Stimulated activated CD8-positive, alpha-beta memory T cell treated with anti-CD3 and anti-CD28 coated beads, Interleukin-4, amount 100 ng/mL, for 4 hours (primary cell): ENCODE data around the gene MRPL51.

Experiments
- DNase-seq, 2 donors: peaks; one replicate each; pipeline ENCODE4 v3.0.0-alpha.2; 2020; ENCODE audit warnings: low read depth in 2 of 2, low spot score in 1 of 2

MRPL51 gene

DNA sequence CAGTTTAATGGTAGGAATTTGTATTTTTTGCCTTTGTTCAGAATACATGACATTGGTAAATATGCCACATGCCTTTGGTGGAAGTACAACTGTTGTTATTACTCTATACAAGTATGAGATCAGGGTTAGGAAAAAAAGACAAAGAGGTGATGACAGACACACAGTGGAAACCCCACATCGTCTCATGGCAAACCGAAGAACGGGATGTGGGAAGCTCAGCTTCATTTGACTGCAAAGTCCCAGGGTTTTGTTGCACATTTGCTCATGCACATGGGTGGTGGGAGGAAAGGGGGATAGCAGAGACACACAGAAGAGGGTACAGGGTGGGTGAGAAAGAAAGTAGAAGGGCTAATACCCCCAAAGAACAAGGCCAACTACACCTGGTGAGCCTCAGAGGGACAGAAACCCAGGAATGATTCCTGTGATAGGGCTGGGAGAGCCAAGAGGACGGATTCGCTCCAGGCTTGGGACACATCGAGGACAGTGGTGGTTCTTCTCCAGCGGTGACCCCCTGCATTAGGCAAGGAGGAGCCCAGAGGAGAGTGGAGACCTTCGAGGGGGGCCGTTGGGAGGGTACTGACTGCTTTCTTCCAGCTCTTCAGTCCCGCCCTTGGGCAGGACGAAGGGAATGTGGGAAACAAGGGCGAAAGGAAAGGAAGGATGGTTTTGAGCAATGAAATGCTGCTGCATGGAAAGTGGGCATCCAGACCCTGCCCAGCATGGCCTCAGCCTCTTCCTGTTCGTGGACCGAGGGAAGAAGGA lies 30.6 kb downstream of the MRPL51 start:
- no peak for DNase-seq

DNA sequence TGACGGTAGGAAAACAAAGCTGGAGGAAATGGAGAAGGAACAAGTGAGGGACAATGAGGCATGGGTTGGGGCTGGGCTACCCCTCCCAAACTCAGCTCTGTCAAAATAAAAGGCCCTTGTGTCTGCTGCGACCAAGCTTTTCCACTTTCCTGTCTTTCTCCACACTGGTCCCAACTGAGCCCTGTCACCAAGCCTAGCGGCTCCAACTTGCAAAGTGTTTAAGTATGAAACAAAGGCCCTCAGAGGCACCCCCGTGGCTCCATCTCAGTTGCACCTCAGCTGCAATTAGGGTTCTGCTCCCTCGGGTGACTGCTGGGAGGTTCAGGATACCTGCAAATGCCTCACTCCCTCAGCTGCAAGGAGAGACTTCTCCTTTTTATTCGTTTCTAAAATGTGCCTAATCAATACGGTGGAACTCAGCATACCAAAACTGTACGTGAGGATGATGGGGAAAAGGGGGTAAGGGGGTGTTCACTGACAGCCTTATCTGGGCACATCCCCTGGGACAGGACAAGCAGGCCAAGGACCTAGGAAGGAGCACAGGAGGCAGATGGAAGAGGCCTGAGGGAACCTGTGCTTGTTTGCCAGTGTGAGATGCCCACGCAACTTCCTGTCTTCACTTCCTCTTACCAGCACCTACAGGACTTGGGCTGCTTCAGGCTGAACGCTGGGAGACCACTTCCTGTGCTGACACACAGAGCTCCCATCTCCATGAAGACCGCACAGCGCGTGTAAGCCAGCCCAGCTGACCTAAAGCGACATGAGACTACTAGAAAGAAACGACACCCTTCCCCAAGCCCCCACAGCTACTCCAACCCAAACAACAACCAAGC lies 31.4 kb downstream of the MRPL51 start:
- peak in 1 of 2 donors; percentile 70 for DNase-seq

DNA sequence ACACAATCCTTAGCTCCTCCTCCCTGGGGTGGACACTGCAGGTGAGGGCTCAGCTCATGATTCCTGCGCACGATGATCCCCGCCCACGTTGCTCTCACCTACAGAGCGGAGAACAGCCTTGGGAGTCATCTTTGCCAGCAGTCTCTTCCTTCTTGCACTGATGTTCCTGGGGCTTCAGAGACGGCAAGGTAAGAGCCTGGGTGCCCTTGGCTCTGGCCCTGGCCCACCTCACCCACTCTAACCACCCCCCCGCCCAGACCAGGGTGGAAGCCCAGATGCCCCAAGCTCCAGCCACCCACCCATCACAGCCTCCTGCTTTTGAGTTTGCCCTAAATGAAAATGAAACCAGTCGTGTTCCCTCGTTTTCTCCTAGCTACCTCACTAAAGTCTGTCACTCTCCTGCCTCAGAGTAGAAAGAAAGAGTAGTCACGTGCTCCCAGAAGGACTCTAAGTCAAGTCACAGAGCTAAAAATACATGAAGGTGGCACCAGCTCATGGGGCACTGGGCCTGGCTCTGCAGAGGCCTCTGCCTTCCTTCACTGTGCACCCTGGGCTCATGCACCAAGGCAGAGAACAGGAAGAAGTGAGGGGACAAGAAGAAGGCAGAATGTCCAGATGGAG lies 32.2 kb downstream of the MRPL51 start:
- DNase-seq: no peak

DNA sequence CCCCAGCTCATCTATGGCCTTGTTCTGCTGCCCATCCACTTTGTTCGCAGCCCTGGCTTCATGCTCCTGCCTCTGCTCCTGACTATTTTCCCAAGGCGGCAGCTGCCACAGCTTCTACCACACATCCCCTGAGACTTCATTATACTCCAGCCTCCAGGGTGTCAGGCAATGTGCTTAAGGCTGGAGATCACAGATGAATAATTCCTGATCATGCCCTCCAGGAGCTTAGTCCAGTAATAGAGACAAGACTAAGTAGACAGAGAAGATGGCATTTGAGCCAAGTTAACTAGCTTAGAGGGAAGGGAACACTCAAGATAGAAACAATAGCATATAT lies 34.1 kb downstream of the MRPL51 start:
- DNase-seq: no peak

DNA sequence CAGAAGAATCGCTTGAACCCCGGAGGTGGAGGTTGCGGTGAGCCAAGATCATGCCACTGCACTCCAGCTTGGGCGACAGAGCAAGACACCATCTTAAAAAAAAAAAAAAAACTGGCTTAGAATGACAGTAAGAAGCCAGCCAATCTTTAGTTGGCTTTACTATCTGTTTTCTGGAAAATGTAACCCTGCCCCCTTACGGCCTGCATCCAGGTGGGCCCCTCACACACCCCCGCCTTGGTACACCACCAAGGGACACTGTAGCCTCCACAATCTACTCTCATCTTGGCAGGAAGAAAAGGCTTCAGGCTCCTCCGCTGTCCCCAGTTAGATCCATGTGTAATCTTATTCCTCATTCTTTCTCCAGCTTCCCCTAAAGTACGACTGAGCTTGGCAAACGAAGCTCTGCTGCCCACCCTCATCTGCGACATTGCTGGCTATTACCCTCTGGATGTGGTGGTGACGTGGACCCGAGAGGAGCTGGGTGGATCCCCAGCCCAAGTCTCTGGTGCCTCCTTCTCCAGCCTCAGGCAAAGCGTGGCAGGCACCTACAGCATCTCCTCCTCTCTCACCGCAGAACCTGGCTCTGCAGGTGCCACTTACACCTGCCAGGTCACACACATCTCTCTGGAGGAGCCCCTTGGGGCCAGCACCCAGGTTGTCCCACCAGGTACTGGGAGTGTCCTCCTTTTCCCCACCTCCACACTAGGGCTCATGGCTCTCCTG lies 34.6 kb downstream of the MRPL51 start:
- DNase-seq: no peak

DNA sequence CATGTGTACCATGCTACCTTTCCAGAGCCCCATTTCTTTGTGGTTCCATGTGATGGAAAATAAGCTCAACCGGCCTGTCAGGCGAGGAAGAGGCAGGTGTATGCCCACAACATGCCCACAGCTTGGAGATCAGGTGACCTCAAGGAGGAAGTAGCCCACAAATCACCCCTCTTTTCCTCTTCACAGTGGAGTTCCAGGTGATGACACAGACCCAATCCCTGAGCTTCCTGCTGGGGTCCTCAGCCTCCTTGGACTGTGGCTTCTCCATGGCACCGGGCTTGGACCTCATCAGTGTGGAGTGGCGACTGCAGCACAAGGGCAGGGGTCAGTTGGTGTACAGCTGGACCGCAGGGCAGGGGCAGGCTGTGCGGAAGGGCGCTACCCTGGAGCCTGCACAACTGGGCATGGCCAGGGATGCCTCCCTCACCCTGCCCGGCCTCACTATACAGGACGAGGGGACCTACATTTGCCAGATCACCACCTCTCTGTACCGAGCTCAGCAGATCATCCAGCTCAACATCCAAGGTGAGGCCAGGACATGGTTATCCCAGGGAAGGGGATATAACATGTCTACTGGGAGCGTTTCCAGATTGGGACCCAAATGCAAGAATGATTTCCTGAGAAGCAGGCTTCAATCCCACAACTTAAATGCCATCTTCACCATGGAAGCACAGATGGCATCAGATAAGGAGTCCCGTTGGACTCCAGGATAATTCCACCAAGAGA lies 35.7 kb downstream of the MRPL51 start:
- no peak for DNase-seq

DNA sequence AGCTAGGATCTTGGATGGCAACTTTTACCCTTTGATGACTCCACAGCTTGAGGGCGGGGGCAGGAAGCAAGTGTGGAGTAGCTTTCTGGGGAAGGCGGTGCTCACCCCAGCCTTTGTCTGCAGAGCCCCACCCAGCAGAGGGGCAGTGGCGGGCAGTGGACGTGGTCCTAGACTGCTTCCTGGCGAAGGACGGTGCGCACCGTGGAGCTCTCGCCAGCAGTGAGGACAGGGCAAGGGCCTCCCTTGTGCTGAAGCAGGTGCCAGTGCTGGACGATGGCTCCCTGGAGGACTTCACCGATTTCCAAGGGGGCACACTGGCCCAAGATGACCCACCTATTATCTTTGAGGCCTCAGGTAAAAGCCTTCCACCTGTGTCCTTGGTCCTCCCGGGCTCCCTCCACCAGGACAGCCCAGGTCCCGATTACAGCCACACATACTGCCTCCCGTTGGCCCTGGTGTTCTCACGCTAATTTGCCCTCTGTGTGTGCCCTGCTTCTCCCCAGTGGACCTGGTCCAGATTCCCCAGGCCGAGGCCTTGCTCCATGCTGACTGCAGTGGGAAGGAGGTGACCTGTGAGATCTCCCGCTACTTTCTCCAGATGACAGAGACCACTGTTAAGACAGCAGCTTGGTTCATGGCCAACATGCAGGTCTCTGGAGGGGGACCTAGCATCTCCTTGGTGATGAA lies 40.0 kb downstream of the MRPL51 start:
- DNase-seq: no peak

DNA sequence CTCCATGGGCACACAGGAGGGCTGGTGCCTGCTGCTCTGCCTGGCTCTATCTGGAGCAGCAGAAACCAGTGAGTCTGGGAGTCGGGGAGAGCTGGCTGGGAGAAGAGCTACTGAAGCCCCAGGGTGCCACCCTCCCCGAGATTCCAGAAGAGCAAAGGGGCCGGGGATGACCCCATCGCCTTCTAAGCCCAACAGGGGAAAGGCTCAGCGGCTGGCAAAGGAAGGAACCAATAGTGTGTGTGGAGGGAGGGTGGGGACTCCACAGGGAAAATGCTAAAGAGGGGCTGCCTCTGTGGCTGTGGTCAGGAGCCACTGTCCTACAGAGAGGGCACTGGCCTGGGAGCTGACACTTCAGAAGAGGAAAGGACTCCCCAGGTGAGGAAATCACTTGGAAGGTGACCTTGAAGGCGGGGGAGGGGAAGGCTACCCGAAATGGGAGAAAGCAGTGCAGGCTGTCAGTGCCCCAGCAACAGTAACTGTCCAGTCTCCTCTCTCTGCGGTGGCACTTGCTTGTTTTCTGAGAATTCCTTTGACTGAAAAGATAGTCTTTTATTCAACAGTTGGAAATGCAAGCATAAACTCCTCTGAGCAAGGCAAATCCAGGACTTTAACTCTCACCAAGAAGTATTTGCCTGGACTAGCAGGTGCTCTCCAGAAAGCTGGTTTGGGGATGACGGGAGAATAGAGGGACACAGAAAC lies 40.7 kb downstream of the MRPL51 start:
- DNase-seq: no peak

DNA sequence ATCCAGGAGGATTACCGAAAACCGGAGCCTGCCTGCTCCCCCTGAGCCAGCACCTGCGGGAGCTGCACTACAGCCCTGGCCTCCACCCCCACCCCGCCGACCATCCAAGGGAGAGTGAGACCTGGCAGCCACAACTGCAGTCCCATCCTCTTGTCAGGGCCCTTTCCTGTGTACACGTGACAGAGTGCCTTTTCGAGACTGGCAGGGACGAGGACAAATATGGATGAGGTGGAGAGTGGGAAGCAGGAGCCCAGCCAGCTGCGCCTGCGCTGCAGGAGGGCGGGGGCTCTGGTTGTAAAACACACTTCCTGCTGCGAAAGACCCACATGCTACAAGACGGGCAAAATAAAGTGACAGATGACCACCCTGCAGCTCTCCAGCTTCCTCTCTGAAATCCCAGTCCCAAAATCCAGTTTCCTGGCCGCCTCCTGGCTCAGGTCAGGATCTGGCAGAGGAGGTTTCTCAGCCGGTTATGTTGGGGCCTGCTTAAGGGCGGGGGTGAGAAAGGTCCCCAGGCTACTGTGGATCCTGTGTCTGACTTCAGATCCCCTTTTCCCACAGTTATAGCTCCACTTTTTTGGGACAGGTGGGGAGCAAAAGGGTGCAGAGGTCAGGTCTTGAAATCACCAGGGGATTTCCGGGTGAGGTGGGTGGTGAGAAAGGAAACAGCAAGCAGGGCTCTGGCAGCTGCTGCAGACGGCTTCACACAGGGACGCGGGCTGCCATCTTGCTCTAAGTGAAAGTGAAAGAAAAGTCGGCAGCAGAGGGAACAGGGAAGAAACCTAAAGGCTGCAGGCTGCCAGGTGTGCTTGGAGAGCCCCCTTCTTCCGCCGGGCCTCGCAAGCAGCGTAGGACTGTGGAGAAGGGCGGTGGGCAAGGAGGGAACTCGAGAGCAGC lies 41.5 kb downstream of the MRPL51 start, which contains the start of gene TAPBPL:
Gene TAPBPL (plus strand): TSS at position 695 of the 897 bp plus-strand sequence. CDS start 207 bp downstream, outside the sequence.
- peak in 1 of 2 donors; percentile 63 for DNase-seq

DNA sequence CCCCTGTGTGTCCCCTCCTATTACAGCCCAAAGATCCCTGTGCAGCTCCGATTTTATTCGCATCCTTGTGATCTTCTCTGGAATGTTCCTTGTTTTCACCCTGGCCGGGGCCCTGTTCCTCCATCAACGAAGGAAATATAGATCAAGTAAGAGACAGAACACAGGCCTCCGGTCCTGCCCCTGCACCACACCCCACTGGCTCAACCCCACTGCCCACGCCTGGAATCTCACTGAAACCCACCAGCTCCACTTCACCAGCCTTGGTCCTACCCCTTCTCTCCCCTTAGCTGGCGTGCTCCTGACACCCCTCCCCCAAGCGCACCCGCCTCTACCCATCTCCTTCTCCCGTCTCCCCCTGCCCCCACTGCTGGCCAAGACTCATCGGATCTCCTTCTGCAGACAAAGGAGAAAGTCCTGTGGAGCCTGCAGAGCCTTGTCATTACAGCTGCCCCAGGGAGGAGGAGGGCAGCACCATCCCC lies 42.2 kb downstream of the MRPL51 start:
- DNase-seq: no peak

DNA sequence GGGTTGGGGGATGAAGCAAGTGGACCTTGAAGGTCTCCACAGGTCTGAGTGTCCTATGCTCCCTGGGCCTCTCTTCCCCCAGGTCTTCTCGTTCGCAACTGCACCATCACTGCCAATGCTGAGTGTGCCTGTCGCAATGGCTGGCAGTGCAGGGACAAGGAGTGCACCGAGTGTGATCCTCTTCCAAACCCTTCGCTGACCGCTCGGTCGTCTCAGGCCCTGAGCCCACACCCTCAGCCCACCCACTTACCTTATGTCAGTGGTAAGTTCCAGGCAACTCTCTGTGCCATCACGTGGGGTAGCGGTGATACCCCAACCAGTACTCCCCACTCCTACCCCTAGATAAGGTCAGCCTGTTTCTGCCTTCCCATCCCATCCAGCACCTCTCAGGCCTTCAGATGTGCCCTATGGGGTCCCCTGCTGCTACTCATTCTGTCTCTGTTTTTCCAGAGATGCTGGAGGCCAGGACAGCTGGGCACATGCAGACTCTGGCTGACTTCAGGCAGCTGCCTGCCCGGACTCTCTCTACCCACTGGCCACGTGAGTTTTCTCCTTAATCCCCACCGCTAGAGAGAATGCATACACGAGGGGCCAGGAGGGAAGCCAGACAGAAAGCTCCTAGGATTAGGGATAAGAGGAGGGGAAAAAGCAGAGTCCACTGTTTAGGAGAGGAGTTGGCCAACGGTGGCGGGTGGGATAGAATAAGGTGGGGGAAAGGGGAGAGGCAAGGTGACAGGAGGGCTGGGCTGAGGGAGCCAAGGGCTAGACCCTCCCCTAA lies 42.8 kb downstream of the MRPL51 start:
- no peak for DNase-seq

DNA sequence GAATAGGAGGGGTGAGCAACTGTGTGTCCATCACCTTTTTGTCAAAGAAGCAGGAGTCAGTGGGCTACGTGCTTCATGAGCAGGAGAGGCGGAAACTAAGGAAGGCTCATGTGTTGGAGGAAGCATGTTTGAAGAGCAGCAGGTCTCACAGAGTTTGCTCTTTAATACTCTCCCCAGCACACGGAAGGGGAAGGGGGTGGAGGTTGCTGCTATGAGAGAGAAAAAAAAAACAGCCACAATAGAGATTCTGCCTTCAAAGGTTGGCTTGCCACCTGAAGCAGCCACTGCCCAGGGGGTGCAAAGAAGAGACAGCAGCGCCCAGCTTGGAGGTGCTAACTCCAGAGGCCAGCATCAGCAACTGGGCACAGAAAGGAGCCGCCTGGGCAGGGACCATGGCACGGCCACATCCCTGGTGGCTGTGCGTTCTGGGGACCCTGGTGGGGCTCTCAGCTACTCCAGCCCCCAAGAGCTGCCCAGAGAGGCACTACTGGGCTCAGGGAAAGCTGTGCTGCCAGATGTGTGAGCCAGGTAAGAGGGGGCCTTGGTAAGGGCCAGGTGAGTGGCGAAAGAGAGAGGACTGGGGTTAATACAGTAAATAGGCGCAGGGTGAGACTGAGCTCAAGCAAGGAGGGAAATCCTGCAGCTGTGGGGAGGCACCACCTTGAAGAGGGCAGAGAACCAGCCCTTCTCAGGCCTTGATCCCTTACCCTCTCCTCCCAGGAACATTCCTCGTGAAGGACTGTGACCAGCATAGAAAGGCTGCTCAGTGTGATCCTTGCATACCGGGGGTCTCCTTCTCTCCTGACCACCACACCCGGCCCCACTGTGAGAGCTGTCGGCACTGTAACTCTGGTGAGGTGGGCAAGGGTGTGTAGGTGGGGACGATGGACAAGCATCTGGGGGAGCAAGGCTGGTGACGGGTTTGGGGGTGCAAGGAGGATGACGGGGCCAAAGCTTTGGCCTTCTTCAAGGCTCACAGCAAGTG lies 48.1 kb downstream of the MRPL51 start, which contains the start of gene CD27:
Gene CD27 (plus strand): TSS at position 252 of the 985 bp plus-strand sequence. CDS start 141 bp downstream, at position 393.
- DNase-seq: no peak

DNA sequence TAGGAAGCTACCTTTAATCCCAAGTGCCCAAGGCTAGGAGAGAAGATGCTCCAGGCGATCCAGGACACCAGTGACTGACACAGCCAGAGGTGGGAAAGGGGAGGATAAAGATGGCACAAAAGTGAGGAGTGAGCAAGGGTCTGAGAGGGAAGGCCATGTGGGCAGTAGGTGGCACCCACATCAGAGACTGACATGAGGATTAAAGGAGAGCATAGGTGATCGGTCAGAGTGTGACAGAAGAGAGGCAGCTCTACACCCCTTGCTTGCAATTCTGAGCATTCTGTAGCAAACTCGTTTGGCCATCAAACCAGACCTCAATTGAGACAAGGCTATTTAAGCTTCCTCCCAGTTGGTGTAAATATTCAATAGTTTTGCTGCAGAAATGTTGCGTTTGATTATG lies 49.0 kb downstream of the MRPL51 start:
- no peak for DNase-seq

DNA sequence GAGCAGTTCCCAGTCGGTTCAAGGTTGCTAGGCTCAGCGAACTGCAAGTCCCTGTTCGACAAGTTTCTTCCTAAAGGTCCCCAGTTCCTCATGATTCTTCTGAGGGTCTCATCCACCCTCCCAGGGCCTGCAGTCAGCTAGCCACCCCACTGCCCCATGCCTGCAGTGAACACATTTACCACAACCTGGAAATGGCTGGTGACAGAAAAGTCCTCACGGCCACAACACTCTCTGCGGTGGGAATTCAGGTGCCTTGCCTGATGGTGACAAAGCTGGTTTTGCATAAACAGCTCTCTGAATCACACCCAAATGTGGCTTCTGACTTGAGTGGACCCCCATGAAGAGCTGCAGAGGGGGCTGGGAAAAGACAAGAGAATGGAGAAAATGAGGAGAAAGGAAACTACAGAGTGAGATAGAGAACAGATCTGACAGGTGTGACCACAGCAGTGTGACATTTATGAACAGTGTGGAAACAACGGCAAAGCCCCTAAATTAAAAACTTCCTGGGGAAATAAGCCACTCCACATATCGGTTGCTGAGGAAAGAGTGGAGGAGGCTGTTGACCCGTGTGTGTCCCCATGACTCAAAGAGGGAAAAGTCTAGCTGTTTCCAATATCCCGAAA lies 49.6 kb downstream of the MRPL51 start:
- DNase-seq: no peak

DNA sequence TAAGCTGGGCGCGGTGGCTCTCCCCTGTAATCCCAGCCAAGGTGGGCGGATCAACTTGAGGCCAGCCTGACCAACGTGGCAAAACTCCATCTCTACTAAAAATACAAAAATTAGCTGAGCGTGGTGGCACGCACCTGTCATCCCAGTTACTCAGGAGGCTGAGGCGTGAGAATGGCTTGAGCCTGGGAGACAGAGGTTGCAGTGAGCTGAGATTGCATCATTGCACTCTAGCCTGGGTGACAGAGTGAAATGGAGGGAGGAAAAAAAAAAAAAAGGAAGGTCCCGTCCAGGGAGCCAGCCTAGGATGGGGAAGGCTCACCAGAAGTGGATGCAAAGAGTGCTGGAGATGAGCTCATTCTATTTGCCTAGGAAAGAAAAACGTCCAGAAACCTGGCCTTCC lies 50.2 kb downstream of the MRPL51 start:
- DNase-seq: no peak
